Mesenchymal stem cell (in vitro differentiated cells and primary cell): ENCODE measurements around the gene NPW.

Source experiments
- DNase-seq: peaks from one replicate; pipeline ENCODE4 v3.0.0-alpha.2; 2013
- H2AFZ ChIP-seq: one replicate; pipeline ENCODE4 v1.6.1; 2013; ENCODE audit warnings: low read depth, mild to moderate bottlenecking, control low read depth, inconsistent platforms, low read length, moderate library complexity
- H2AK5ac ChIP-seq: 2 replicates; pipeline ENCODE4 v1.6.1; 2013; ENCODE audit warnings: low read length, moderate library complexity, mild to moderate bottlenecking, inconsistent platforms; ENCODE audit not compliant: severe bottlenecking
- H2BK120ac ChIP-seq: one replicate; pipeline ENCODE4 v1.6.1; 2013; ENCODE audit warnings: low read depth, mild to moderate bottlenecking, inconsistent platforms, low read length, moderate library complexity
- H2BK12ac ChIP-seq, 2 experiments: one replicate each; pipeline ENCODE4 v1.6.1; 2013; ENCODE audit warnings: inconsistent platforms in 2 of 2, low read length in 2 of 2, mild to moderate bottlenecking in 2 of 2, moderate library complexity in 2 of 2, control low read depth in 1 of 2
- H2BK15ac ChIP-seq: one replicate; pipeline ENCODE4 v1.6.1; 2013; ENCODE audit warnings: mild to moderate bottlenecking, low read depth, inconsistent platforms; ENCODE audit not compliant: poor library complexity, severe bottlenecking
- H2BK5ac ChIP-seq: 2 replicates; pipeline ENCODE4 v1.6.1; 2013; ENCODE audit warnings: low read depth, mild to moderate bottlenecking, low read length, control low read depth, inconsistent platforms; ENCODE audit not compliant: poor library complexity, severe bottlenecking
- H3K14ac ChIP-seq, 2 experiments: one replicate each; pipeline ENCODE4 v1.6.1; 2013; ENCODE audit warnings: inconsistent platforms in 2 of 2, low read length in 2 of 2, control low read depth in 1 of 2, mild to moderate bottlenecking in 1 of 2, moderate library complexity in 1 of 2
- H3K18ac ChIP-seq, 2 experiments: one replicate each; pipeline ENCODE4 v1.6.1; 2013; ENCODE audit warnings: inconsistent platforms in 2 of 2, low read length in 2 of 2, control low read depth in 1 of 2, low read depth in 1 of 2, mild to moderate bottlenecking in 1 of 2
- H3K23ac ChIP-seq, 2 experiments: one replicate each; pipeline ENCODE4 v1.6.1; 2013; ENCODE audit warnings: inconsistent platforms in 2 of 2, low read length in 2 of 2, mild to moderate bottlenecking in 2 of 2, moderate library complexity in 2 of 2, control low read depth in 1 of 2
- H3K27ac ChIP-seq: 2 replicates; pipeline ENCODE4 v1.5.1; 2013; ENCODE audit warnings: mild to moderate bottlenecking, moderate library complexity, low read length, control low read depth, inconsistent platforms; ENCODE audit not compliant: poor library complexity, severe bottlenecking
- H3K27me3 ChIP-seq, 2 experiments: 2 replicates each; pipeline versions ENCODE4 v1.6.1 to v1.7.0; 2013; ENCODE audit warnings: low read length in 2 of 2, mild to moderate bottlenecking in 2 of 2, moderate library complexity in 2 of 2, control low read depth in 1 of 2, inconsistent platforms in 1 of 2; ENCODE audit not compliant: control insufficient read depth in 1 of 2, insufficient read depth in 1 of 2
- H3K36me3 ChIP-seq, 2 experiments: 2 replicates each; pipeline versions ENCODE4 v1.6.1 to v1.7.0; 2013; ENCODE audit warnings: low read length in 2 of 2, control low read depth in 1 of 2, inconsistent platforms in 1 of 2, low read depth in 1 of 2, mild to moderate bottlenecking in 1 of 2; ENCODE audit not compliant: insufficient read depth in 2 of 2, control insufficient read depth in 1 of 2
- H3K4ac ChIP-seq, 2 experiments: one replicate each; pipeline ENCODE4 v1.6.1; 2013; ENCODE audit warnings: inconsistent platforms in 2 of 2, low read length in 2 of 2, mild to moderate bottlenecking in 2 of 2, moderate library complexity in 2 of 2, control low read depth in 1 of 2, low read depth in 1 of 2
- H3K4me1 ChIP-seq: 2 replicates; pipeline ENCODE4 v1.6.1; 2013; ENCODE audit warnings: low read depth, low read length, control low read depth; ENCODE audit not compliant: control insufficient read depth, insufficient read depth
- H3K4me2 ChIP-seq: 2 replicates; pipeline ENCODE4 v1.6.1; 2013; ENCODE audit warnings: low read length, mild to moderate bottlenecking, inconsistent platforms; ENCODE audit not compliant: poor library complexity, severe bottlenecking
- H3K4me3 ChIP-seq, 2 experiments: 2 replicates each; pipeline versions ENCODE4 v1.5.1 to v1.7.0; 2013; ENCODE audit warnings: low read length in 2 of 2, mild to moderate bottlenecking in 2 of 2, control low read depth in 1 of 2, low read depth in 1 of 2; ENCODE audit not compliant: insufficient read depth in 1 of 2
- H3K79me1 ChIP-seq: replicated peaks from 2 replicates; pipeline ENCODE4 v1.6.1; 2013; ENCODE audit warnings: mild to moderate bottlenecking, control low read depth, low read length, inconsistent platforms; ENCODE audit not compliant: poor library complexity, severe bottlenecking
- H3K9ac ChIP-seq: 2 replicates; pipeline ENCODE4 v1.7.0; 2013; ENCODE audit warnings: mild to moderate bottlenecking, low read length, moderate library complexity
- H3K9me3 ChIP-seq: 2 replicates; pipeline ENCODE4 v1.7.0; 2013; ENCODE audit warnings: mild to moderate bottlenecking, low read length; ENCODE audit not compliant: control insufficient read depth
- H4K8ac ChIP-seq: one replicate; pipeline ENCODE4 v1.6.1; 2013; ENCODE audit warnings: inconsistent platforms, mild to moderate bottlenecking, low read length, moderate library complexity
- H4K91ac ChIP-seq: one replicate; pipeline ENCODE4 v1.6.1; 2013; ENCODE audit warnings: mild to moderate bottlenecking, low read length, inconsistent platforms
- WGBS: methylation state at CpG from one replicate; pipeline ENCODE4 v1.1.7; 2013; ENCODE audit warnings: mixed read lengths; 5-methylcytosine and 5-hydroxymethylcytosine counted together

NPW gene

GRCh38 chr16:1974157-1975070 lies 45.2 kb upstream of the NPW start:
- H2AFZ ChIP-seq, result no peak overlapping the region
- no peak overlapping the region for H3K4me2 ChIP-seq
- no peak for DNase-seq
- H3K9ac ChIP-seq, result no peak overlapping the region
- H3K4ac ChIP-seq, result no peak overlapping the region
- H2BK12ac ChIP-seq, result no peak overlapping the region
- no peak overlapping the region for H2BK15ac ChIP-seq
- peaks cover 22% of the 10 kb centered on the region for H3K4me1 ChIP-seq
- H3K27me3 ChIP-seq, result peaks cover under 1 to 3% of the 10 kb centered on the region in 2 experiments
- no peak overlapping the region for H2AK5ac ChIP-seq
- 98% methylated on average over 42 of the region's 42 CpGs for WGBS
- no peak overlapping the region for H2BK120ac ChIP-seq
- no peak overlapping the region for H3K14ac ChIP-seq
- H4K8ac ChIP-seq, result no peak overlapping the region
- H2BK5ac ChIP-seq, result no peak overlapping the region
- no peaks in the 10 kb centered on the region for H3K9me3 ChIP-seq
- H3K79me1 ChIP-seq, result peaks cover 26% of the 10 kb centered on the region
- H3K4me3 ChIP-seq, result no peak overlapping the region
- no peak overlapping the region for H3K27ac ChIP-seq
- H3K36me3 ChIP-seq, result peaks cover 45 to 58% of the 10 kb centered on the region in 2 experiments
- H3K23ac ChIP-seq, result no peak overlapping the region
- no peak overlapping the region for H4K91ac ChIP-seq
- no peak overlapping the region for H3K18ac ChIP-seq

- no peak overlapping the region for H2AFZ ChIP-seq
- H2BK12ac ChIP-seq, result no peak overlapping the region
- H3K79me1 ChIP-seq, result peaks cover 26% of the 10 kb centered on the region
- no peak overlapping the region for H3K9ac ChIP-seq
- no peak overlapping the region for H3K23ac ChIP-seq
- H3K4me3 ChIP-seq, result no peak overlapping the region
- H4K8ac ChIP-seq, result no peak overlapping the region
- no peak for DNase-seq
- H2BK5ac ChIP-seq, result no peak overlapping the region
- H3K27ac ChIP-seq, result no peak overlapping the region
- no peak overlapping the region for H3K4ac ChIP-seq
- peaks cover 31% of the 10 kb centered on the region for H3K4me1 ChIP-seq
- no peak overlapping the region for H2AK5ac ChIP-seq
- no peak overlapping the region for H2BK120ac ChIP-seq
- no peak overlapping the region for H3K4me2 ChIP-seq
- peaks cover 45 to 67% of the 10 kb centered on the region in 2 experiments for H3K36me3 ChIP-seq
- no peak overlapping the region for H3K14ac ChIP-seq
- H4K91ac ChIP-seq, result no peak overlapping the region
- no peaks in the 10 kb centered on the region for H3K9me3 ChIP-seq
- no peak overlapping the region for H2BK15ac ChIP-seq
- no peak overlapping the region for H3K18ac ChIP-seq
- H3K27me3 ChIP-seq, result peaks cover 12 to 15% of the 10 kb centered on the region in 2 experiments
- 96% methylated on average over 32 of the region's 33 CpGs for WGBS
These were observed 44.0 kb upstream of the NPW start for GRCh38 chr16:1975432-1976215.

DNA sequence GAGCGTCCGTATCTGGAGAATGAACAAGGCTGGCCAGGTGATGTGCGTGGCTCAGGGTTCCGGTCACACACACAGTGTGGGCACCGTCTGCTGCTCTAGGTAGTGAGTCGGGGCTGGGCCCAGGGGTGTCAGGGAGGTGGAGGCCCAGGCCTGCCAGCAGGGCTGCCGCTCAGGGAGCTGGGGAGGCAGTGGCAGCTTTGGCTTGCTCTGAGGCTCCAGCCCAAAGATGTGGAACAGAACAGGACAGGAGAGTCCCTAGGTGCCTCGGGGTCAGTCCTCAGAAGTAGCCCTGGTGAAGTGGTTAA lies 43.4 kb upstream of the NPW start:
- Histone ChIP-seq H4K8ac (no peak overlapping the region), H3K27ac (no peak overlapping the region), H3K36me3 (peaks cover 45 to 67% of the 10 kb centered on the region in 2 experiments), H3K9ac (no peak overlapping the region), H2AK5ac (no peak overlapping the region), H3K18ac (no peak overlapping the region), H4K91ac (no peak overlapping the region), H2BK15ac (no peak overlapping the region), H3K23ac (no peak overlapping the region), H3K27me3 (peaks cover 17 to 21% of the 10 kb centered on the region in 2 experiments), H3K79me1 (peaks cover 24% of the 10 kb centered on the region), H2BK12ac (no peak overlapping the region), H3K4me1 (peaks cover 28% of the 10 kb centered on the region), H3K14ac (no peak overlapping the region), H2AFZ (no peak overlapping the region), H3K9me3 (no peaks in the 10 kb centered on the region), H3K4me3 (no peak overlapping the region), H2BK120ac (no peak overlapping the region), H2BK5ac (no peak overlapping the region), H3K4ac (no peak overlapping the region), H3K4me2 (no peak overlapping the region)
- WGBS, result 96% methylated on average over 8 of the region's 8 CpGs
- no peak for DNase-seq
